ENCODE measurements around the gene RGP1. TPM values are rescaled to one million over a fixed set of nuclear protein-coding genes. Genes with fewer than 3 reads are reported as not detected.

Gene RGP1
- total RNA-seq, 4 donors from 2014 or later = 12.7 to 19.2 (median 17.5) TPM

DNA sequence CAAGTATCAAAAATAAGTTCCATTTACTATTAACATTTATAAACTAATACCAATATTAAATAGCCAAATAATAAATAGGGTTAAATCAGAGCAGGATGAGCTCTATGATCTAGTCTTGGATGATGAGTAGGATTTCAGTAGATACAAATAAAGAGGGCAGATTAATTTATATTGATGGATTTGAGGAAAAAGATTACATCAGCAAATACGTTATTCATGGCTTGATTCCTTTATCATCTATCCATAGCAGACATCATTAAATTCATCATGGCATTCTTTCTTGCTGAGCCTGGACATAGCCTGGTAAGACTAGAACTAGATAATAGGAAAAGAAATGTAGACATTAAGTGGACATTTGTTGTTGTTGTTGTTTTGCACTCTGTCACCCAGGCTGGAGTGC lies 18.4 kb downstream of the RGP1 start:
- ATAC-seq (ENCODE audit: low FRiP score) = no peak

DNA sequence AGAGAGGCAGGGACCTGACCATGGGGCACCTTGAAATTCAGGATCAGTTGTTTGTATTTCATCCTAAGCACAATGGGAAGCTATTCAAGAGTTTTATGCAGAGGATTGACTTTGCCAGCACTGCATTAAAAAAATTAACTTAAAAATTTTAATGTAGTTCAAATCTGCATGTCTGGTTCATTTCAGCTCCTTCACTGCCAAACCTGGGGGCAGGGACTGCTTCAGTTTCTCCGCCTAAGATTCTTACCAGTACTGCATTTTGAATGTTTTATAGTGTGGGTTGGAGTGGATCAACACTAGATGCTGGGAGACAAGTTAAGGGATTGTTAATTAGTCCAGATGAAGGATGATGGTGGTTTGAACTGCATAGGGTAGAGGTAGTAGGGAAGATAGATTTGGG lies 20.7 kb downstream of the RGP1 start:
- ATAC-seq (ENCODE audit: low FRiP score) (no peak), DNase-seq (ENCODE audit: low spot score) (no peak)
- TF ChIP-seq, protein P1, sequence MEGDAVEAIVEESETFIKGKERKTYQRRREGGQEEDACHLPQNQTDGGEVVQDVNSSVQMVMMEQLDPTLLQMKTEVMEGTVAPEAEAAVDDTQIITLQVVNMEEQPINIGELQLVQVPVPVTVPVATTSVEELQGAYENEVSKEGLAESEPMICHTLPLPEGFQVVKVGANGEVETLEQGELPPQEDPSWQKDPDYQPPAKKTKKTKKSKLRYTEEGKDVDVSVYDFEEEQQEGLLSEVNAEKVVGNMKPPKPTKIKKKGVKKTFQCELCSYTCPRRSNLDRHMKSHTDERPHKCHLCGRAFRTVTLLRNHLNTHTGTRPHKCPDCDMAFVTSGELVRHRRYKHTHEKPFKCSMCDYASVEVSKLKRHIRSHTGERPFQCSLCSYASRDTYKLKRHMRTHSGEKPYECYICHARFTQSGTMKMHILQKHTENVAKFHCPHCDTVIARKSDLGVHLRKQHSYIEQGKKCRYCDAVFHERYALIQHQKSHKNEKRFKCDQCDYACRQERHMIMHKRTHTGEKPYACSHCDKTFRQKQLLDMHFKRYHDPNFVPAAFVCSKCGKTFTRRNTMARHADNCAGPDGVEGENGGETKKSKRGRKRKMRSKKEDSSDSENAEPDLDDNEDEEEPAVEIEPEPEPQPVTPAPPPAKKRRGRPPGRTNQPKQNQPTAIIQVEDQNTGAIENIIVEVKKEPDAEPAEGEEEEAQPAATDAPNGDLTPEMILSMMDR (IDR thresholded peaks at IDR 0.05) = no peak

More for the DNA sequence above, 18.4 kb downstream of the RGP1 start:
- DNase-seq (ENCODE audit: low spot score) = no peak
- TF ChIP-seq, protein P1 (IDR thresholded peaks at IDR 0.05) = no peak

DNA sequence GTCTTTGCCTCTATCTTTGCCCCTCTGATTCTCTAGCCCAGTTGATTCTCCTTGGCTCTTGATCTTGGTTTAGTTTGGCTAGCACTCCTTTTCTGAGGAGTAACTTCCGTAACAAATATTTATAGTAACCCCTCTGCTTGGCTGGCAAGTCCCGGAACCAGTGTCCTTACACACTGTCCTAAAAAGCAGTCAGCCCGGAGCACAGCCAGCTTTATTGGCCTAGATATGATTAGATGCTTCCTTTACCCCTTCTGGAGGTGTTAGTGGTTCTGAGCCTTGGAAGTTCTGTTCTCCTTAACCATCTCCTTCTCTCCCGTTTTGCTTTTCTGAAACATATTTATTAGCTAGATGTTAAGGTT lies 22.0 kb downstream of the RGP1 start:
- DNase-seq (ENCODE audit: low spot score) (no peak), ATAC-seq (ENCODE audit: low FRiP score) (peak; percentile 65)
- TF ChIP-seq, protein P1 (IDR thresholded peaks at IDR 0.05) = no peak

DNA sequence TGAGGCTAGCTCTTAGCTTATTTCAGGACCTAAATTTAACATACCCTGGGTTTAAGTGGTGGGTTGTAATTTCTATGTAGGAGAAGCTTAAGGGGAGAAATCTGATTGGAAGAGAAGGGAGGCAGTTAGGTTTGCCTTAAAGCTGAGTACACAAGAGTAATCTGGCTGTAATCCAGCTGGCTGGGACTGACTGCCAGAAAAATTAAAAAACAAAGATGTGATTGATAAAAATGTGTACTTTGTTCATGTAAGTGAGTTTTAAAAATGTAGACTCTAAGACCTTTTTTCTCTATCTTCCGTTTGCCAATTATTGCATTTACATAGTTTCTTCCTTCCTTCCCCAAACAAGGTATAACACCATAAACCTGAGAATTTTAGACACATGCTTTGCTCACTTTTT lies 22.4 kb downstream of the RGP1 start:
- TF ChIP-seq, protein P1 (IDR thresholded peaks at IDR 0.05) = no peak
- DNase-seq (ENCODE audit: low spot score) = no peak
- ATAC-seq (ENCODE audit: low FRiP score) = no peak

DNA sequence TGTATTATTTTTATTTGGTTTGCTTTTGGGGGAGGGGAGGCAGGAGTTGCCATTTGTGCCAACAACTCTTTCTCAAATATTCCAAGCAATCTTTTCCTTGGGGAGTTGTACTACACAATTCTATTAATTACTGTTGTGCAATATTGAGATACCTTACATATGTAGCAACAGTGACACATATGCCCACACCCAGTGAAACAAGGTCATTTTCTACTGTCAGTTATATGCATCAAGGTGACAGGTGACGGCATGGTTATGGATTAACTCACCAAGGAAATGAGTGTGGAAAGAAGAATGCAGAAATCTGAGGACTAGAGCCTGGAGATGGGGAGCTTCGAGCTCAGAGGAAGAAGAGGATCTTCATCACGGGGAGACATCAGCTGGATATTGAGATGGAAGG lies 22.9 kb downstream of the RGP1 start:
- DNase-seq (ENCODE audit: low spot score) (no peak), ATAC-seq (ENCODE audit: low FRiP score) (peak; percentile 81)
- TF ChIP-seq, protein P1 (IDR thresholded peaks at IDR 0.05) = no peak

DNA sequence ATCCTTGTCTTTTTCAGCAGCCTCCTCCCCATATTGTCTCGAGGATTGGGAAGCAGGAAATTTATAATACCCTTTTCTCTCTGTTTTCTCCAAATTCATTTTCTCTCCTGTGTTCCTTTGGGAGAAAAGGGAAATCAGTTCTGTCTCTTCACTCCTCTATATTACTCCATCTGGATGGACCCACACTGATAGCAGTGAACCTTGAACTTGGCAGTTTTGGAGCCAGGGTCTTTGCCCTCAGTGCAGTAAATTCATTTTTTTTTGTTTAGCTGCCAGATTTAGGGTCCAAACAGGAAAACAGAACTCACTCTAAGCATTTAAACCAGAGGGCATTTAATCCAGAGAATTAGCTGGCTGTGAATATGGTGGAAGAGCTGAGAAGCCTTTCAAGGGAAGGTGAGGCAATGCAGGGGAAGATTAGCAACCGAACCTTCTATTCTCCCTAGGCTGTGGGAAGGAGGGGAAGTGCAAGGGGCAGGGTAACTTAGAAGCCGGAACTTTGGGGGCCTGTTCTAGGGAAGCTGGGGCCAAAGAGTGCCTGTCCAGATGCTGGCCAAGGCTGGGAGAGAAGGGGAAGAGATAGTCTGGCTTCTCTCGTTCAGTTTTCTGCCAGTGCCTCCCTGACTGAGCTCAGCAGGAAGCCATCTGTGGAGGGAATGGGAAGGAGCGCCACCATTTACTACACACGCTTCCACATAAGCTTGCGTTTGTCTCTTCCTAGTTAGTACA lies 26.0 kb downstream of the RGP1 start:
- no peak for ATAC-seq (ENCODE audit: low FRiP score)
- TF ChIP-seq, protein P1 (IDR thresholded peaks at IDR 0.05) = no peak
- DNase-seq (ENCODE audit: low spot score) = no peak

DNA sequence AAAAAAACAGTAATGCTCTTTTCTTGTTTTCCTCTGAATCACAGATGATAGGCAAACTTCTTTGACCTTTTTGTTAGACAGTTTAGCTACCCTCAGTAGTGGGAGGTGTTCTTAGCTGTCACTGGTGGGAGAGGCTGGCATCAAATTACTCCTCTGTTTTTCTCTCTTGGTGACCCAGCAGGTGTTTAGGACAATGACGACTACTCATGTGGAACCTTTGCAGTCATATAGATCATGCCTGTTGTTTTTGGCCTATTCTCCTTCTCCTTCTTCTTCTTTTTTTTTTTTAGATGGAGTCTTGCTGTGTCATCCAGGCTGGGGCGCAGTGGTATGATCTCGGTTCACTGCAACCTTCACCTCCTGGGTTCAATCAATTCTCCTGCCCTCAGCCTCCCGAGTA lies 26.9 kb downstream of the RGP1 start:
- DNase-seq (ENCODE audit: low spot score) = no peak
- no peak for ATAC-seq (ENCODE audit: low FRiP score)
- TF ChIP-seq, protein P1 (IDR thresholded peaks at IDR 0.05) = no peak
